Activated CD4-positive, CD25-positive, alpha-beta regulatory T cell (primary cell): Measurements from ENCODE around the gene MRPS26.
A peak's percentile ranks its signal among the peaks of the same experiment; 100 is the strongest.
"Not testable (repeated sequence)": the region's sequence is repeated elsewhere in the genome, so short reads cannot be mapped to it uniquely, and the experiment has no call there.

Experiments used
- DNase-seq, 4 experiments: peaks; one replicate each; lab custom pipeline; 2025; lab: John Stamatoyannopoulos, UW

MRPS26 gene

DNA sequence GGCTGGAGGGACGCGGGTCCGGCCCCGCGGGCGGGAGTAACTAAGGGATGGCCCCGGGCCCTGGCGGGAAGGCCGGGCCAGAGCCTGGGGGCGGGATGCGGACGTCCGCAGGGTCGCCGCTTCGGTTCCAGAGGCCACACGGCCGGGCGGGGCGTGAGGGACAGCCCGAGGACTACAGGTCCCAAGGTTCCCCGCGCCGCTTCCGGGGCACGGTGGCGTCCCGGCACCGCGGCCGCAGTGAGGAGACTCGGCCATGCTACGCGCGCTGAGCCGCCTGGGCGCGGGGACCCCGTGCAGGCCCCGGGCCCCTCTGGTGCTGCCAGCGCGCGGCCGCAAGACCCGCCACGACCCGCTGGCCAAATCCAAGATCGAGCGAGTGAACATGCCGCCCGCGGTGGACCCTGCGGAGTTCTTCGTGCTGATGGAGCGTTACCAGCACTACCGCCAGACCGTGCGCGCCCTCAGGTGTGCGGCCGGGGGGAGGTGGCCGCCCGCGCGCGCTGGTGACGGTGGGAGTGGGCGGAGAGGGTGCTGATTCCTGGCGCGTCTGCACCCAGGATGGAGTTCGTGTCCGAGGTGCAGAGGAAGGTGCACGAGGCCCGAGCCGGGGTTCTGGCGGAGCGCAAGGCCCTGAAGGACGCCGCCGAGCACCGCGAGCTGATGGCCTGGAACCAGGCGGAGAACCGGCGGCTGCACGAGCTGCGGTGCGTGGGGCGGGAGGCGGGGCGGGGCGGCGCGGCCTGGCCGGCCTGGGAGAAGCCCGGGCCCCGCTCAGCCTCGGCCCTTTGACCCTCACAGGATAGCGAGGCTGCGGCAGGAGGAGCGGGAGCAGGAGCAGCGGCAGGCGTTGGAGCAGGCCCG is at the start of gene MRPS26:
Gene MRPS26 (plus strand): TSS at position 237 of the 861 bp plus-strand sequence. CDS start 17 bp downstream, at position 254.
- DNase-seq = peak; percentile 63 to 66 (median 64)

DNA sequence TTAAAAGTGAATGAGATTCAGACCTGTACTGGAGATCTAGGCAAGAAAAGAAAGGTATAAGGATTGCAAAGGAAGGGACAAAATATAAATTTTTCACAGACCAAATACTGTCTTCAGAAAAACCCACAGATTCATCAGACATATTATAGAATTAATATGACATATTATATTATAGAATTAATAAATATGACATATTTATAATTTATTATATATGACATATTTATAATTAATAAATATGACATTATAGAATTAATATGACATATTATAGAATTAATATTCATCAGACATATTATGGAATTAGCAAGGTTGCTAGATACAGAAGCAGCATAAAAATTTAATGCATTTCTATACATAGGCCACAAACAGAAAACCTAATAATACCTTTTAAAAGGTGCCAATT is 47.1 kb upstream of the MRPS26 start:
- DNase-seq = no peak

DNA sequence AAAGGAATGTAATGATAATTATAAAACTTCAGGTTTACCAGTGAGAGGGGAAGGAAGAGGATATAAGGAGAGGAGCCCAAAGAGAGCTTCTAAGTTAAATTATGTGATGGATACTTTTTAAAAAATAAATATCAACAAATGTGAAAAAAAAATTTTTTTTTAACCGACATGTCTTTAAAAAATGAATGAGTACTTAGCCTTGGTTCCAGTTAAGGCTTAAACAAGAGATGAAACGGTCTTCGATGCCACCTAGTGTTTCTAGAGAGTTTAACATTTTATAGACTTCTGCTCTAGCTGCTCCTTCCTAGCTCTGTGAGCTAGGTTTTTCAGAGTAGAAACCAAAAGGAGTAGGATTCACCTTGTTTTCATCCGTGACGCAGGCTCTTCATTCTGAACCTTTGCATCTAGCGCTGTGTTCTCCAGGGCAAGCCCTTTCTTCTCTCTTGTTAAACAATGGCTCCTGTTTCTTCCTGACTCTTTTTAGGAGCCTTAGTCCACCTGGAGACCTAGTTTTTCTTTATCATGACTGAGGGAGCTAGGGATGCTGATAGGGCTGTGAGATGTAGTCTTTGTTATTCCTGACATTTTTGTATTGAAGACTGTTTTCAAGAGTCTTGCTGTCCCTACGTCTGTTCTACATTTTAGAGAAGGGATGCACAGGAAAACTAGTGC is 44.9 kb upstream of the MRPS26 start:
- DNase-seq = no peak

DNA sequence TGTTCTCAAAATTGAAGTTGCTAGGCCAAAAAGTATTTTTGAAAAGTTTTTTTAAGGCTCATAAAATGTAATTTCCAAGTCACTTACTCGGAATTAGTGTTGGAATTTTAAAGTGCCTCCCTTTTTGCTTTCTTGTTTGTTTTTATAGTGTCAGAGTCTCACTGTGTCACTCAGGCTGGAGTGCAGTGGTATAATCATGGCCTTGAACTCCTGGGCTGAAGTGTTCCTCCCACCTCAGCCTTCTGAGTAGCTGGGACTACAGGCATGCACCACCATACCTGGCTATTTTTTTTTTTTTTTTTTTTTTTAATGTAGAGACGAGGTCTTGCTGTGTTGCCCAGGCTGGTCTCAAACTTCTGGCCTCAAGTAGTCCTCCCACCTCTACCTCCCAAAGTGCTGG is 42.4 kb upstream of the MRPS26 start:
- no peak for DNase-seq

DNA sequence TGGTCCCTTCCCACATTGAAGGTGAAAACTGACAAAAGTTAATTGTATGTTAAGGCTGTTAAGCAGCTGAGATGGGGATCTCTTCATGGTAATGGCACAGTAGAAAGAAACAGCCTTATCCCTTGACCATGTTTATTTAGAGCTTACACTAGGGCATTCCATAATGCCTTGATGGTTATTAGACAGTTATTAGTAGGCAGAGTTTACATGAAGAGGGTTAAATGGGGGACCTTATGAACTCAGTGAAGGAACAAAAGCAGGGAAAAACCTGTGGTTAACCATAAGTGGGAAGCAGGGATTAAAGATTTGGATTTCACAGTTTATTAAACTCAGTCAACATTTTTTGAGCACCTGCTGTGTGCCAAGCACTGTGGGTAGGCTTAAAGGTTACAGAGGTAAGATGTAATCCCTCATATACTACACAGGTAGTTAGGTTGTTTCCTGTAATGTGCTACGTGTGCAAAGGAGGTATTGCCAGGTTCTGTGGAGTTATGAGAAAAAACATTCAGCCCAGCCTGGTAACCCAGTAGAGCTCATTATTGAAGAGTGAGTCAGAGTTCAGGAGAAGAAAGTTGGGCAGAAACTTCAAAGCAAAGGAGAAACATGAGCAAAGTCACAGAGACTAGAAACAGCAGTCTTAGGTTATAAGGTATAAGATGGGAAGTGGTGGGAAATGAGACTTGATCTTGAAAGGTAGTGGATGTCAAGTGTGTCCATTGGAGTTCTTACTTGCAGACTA is 34.7 kb upstream of the MRPS26 start:
- no peak for DNase-seq

DNA sequence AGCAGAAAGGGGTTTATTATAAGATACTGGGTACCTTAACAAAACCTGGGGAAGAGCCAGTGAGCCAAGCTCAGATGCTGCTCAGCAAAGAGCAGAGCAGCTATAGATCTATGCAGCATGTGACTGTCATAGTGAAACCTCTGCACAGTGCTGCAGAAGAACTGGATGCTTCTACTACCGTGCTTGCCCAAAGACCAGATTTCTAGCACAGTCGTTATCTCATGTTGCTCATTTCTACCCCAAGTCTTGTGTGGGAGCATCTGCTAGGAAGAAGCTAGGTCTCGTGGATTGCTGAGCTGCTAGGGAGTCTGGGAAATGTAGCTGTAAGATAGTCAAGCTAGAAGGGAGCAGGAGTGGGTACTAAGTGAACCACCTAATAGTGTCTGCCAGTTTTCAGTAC is 34.1 kb upstream of the MRPS26 start:
- DNase-seq = no peak

DNA sequence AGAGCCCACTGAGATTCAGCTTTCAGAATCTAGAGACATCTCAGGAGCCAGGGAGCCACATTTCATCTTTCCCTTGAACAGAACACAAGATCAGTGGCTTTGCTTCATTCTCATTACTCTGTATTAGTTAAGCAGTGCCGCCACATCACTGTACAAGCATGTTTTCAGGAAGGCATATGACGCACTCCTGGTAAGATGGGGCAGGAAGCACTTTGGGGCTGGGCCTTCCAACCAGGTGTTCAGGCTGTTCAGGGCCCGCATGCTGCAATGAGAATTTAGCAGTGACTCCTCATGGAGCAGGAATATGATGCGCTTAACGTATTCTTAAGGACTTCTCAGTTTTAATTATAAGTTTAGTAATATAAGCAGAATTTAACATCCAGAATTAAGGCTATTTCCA is 32.1 kb upstream of the MRPS26 start:
- DNase-seq = no peak

DNA sequence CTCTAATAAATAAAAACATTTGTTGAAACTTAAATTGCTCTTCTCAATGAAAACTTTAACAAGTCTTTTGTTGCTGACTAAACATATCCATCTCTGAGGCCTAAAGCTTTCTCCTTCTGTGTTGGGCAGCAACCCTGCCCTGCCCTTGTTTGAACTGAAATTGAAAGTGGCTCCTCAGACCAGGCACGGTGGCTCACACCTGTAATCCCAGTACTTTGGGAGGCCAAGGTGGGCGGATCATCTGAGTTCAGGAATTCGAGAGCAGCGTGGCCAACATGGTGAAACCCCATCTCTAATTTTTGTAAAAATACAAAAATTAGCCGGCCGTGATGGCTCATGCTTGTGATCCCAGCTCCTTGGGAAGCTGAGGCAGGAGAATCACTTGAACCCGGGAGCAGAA is 31.7 kb upstream of the MRPS26 start:
- no peak for DNase-seq

DNA sequence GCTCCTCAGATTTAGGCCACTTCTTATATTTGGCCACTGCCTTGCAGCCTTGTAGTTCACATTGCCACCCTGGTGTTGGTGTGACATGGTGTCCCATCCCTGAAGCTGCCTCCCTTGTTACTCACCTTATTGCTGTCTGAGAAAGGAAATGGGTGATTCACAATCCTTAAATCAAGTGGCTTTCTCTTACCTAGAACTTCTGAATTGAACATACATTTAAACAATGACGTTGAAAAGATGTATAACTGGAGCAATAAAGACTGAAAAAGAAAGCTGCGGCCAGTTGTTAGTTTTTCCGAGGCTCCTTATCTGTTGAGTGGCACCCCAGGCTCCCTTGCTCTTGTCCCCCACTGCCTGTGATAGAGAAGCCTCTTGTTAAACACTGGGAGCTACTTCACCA is 31.2 kb upstream of the MRPS26 start:
- DNase-seq = no peak

DNA sequence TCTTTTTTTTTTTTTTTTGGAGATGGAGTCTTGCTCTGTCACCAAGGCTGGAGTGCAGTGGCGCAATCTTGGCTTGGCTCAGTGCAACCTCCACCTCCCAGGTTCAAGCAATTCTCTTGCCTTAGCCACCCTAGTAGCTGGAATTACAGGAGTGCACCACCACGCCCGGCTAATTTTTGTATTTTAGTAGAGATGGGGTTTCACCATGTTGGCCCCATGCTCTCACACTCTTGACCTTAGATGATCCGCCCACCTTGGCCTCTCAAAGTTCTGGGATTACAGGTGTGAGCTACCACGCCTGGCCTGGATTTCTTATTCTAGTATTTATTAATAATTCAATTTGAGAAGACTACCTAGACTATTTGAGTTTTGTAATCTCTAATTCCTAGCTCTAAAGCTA is 30.6 kb upstream of the MRPS26 start:
- DNase-seq = not testable (repeated sequence)

DNA sequence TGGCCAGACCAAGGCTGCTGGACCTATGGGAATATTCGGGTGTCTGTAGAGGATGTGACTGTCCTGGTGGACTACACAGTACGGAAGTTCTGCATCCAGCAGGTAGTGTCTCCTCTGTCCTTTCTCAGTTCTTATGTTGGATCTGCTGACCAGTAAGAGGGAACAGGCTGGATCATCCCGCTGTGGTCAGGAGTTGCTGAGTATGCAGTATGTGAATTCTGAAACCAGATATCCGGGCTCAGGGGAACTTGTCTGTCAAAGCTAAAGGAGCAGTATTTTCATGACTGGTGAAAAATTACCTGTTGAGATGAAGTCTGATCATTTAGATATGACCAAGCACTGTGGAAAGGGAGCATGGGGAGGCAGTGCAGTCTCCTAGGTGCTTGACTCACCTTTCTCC is 24.5 kb upstream of the MRPS26 start:
- DNase-seq = no peak

DNA sequence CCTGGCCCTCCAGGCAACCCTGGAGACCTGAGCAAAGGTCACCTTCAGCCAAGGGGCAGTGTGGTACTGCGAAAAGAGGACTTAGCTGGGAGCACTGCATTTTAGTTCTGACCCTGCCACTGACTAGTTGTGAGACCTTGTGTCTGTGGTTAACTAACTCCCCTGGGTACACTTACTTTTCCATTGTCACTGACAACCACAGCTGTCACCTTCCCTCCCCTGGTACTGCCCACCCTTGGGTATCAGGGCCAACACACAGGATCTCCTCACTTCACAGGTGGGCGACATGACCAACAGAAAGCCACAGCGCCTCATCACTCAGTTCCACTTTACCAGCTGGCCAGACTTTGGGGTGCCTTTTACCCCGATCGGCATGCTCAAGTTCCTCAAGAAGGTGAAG is 24.1 kb upstream of the MRPS26 start:
- no peak for DNase-seq

DNA sequence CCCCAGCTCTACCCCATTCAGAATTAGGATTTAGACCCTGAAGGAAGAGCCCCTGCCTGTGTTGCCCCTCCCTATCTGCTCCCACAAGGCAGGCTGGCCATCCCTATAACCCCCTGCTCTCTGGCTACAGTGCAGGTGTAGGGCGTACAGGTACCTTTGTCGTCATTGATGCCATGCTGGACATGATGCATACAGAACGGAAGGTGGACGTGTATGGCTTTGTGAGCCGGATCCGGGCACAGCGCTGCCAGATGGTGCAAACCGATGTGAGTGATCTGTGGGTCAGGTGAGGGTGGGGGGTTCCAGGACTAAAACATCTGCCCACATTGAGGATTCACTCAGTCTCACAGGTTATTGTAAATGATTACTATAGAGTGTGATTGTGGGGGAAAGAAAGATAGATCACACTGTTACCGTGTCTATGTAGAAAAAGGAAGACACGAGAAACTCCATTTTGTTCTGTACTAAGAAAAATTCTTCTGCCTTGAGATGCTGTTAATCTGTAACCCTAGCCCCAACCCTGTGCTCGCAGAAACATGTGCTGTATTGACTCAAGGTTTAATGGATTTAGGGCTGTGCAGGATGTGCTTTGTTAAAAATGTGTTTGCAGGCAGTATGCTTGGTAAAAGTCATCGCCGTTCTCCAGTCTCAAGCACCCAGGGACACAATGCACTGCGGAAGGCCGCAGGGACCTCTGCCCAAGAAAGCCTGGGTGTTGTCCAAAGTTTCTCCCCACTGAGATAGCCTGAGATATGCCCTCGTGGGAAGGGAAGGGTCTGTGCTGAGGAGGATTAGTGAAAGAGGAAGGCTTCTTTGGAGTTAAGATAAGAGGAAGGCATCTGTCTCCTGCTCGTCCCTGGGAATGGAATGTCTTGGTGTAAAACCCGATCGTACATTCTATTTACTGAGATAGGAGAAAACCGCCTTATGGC is 23.0 kb upstream of the MRPS26 start:
- not testable (repeated sequence) for DNase-seq

DNA sequence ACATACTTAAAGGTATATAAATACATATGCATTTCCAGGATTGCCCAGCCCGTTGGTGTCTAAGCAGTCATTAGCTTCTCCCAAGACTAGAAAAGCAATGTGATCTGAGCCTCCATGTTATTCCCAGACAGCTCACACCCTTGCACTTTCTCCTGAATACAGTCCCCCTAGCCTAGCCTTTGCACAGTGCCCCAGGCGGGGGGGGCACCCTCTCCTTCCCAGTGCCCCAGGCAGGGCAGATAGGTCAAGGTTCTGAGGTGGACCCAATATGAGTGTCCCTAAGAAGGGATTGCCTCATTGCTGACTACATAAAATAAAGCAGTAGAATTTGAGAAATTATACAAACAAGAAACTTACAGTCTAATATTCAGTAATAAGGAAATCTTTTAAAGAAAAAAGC is 17.9 kb upstream of the MRPS26 start:
- DNase-seq = no peak

DNA sequence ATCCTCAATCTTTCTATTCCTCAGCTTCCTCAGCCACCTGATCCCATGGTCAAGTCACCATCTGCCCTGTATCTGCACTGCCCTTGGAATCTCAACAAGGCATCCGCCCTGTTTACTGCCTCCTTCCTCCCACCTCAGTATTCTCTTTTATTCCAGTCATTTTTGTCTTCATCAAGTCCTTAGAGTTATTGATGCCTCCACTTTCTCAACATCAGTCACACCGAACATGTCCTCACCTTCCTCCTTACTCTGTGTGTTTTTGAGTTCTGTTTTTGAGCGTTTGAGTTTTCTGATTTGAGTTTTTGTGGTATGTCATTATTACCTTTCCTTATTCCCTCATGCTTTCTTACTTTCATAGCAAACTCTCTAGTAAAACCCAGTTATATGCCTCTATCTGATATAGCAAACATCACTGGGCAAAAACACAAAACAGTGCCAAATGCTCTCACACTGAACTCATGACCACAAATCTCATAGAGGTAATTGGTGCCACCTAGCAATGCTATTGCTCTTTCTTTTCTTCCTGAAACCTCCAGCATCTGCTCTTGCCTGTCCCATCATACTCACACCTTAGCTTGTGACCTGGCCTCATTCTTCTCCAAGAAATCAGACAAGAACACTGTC is 14.2 kb upstream of the MRPS26 start:
- no peak for DNase-seq

DNA sequence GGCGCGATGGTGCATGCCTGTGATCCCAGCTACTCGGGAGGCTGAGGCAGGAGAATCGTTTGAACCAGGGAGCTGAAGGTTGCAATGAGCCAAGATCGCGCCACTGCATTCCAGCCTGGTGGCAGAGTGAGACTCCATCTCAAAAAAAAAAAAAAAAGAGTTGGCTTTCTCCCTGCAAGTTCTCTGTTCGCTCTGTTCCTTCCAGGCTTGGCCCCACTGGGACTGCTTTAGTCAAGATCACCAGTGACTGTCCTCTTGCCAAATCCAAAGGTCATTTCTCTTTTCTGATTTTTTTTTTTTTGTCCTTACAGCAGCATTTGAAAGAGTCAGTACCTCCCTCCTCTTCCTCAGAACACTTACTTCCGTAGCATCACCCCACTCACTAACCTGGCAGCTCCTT is 13.2 kb upstream of the MRPS26 start:
- no peak for DNase-seq

DNA sequence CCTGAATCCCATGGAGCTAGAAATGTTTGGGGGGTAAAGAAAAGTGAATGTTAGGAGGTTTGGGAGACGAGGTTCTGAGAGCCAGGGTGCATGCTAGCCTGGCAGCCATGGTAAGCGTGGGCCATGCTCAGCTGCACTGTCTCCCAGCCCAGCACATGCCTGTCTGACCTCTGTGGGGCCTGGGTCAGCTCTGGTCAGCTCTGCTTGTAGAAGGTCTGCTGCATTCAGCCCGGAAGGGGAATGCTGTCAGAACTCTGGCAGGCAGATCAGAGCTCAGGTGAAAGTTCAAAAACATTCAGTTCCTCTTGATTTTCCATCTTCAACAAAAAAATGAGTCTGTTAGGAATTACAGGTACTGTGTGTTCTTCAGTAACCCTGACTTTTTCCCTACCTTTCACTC is 8.2 kb upstream of the MRPS26 start:
- no peak for DNase-seq

DNA sequence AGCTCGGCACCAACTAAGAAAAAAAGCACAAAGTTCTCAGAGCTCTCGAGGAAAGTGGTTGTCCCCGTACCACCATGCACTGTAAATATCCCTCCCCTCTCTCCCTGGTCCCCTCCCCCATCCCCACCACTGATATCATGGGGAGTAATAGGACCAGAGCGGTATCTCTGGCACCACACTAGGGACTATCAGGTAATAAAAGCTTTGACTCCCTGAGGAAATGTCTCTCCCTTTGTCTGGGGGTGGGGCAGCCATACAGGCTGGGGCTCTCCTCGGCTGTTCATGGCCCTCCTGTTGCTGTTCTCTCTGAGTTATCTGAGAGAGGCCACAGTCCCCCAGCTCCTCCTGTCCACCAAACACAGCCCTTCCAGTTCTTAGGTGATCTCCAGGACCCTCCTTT is 7.4 kb upstream of the MRPS26 start:
- no peak for DNase-seq

DNA sequence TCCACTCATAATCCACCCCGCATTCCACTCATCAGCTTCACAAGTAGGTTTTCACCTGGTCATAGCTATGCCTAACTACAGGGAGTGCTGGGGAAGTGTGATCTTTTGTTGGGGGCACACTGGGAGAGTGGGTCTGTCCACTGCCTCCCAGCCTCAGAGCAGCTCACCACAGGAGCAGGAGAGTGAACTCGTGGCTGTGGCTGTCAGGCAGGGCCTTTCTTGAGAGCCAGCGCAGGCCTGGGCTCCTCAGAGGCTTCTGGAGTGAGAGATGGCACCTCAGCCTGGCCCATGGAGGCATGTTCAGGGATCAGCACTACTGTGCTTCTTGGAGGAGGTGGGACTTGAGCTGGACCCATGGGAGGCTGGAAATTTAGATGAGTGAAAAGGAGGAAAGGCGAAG is 6.4 kb upstream of the MRPS26 start:
- DNase-seq = no peak

DNA sequence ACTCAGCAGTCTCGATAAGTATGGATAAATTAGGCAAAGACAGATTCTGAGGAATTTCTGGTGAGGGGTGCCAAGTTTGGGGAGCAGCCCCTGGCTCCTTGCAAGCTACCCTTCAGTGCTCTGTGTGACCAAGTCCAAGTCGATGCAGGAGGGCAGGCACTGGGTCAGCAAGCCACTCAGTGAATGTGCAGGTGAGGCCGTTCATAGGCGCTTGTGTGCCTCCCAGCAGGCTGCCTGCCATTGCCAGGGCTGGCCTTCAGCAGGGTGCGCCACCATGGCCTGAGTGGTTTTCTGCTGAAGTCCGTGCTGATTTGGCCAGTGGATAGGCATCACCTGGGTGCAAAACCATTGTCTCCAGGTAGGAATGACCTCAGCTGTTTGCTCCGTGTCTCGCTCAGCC is 5.8 kb upstream of the MRPS26 start:
- no peak for DNase-seq

DNA sequence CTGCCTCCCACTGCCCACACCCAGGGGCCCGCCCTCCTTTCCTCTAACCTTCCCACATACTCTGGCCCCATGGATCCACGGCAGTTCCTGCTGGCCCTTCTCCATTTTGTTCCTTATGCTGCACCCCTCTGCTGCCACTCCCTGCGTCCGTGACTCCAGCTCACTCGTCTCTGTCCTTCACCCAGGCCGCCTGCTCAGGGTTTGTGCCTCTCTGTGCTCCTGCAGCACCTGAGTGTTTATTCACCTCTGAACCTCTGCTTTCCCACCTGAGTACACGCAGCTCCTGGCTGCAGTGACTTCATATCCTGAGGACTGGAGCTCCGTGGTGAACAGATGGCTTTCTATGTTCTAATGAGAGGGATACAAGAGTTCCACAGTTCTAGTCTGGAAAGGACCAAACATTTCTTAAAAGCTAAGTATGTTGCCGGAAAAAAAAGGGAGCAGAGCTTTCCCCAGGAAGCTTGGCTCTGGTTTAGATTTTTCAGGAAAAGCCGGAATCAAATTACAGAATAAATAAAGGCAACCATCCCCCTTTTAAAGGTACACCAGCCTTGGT is 3.9 kb upstream of the MRPS26 start:
- no peak for DNase-seq
